GM18873 (cell line): ENCODE data around the gene PIGC.
A peak's percentile ranks its signal among the peaks of the same experiment; 100 is the strongest.

Experiments used
- ATAC-seq: cut with Tn5 transposase; IDR thresholded peaks from one replicate; pipeline ENCODE4 v1.9.1; 2021; ENCODE audit warnings: mild to moderate bottlenecking, moderate library complexity, moderate number of reproducible peaks; ENCODE audit not compliant: unreplicated experiment, low FRiP score

PIGC gene

DNA sequence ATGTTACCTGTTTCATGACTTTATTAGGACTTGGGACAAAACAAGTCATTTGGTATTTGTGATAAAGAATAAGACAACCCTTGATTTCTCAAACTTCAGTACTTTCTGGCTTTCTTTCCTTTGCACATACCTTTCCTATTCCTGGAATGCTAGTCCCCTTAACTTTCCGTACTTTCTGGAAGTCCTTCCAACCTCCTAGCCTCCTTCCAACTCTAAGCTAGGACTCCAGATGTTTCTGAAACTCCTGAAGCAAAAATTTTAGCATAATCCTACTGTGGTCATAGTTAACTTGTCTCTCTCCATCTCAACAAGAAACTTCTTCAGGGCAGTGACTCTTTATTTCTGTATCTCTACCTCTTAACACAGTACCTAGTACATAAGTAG lies 43.2 kb downstream of the PIGC start:
- ATAC-seq, result no peak

- ATAC-seq, result no peak
These were observed 43.8 kb downstream of the PIGC start for GRCh38 chr1:172399756-172400721.

DNA sequence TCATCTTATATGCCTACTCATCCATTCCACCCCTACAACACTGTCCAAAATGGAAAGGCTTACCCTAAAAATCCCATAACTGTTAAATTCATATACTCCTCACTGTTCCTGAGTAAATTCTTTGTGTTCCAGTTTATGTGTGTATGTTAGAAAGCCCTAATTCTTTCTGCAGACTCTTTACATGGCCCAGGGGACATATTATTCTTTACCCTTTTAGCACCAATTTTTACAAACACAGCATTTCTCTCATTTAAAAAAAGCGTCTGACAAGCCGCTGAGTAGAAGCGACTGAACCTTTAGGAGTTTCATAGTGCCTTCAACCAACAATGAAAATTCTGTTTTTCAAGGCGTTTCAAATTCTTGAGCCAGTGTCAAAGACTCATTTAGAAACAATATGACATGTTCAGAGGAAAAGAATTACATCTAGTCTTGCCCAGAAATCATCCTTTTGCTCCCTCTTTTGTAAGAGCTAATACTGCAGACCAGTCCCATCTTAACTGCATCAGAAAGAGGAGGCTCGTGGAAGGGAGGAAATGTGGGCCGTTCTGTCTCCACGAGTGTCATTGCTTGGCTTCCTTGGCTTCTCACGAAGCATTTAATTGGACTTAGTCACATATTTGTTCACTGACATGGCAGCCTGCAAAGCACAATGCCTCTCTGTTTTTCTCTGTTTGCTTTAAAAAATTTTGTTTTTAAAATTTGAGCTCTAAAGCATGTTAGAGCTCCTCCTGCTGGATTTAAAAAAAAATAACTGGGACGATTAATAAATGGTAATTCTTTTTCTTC lies 44.7 kb downstream of the PIGC start:
- no peak for ATAC-seq

DNA sequence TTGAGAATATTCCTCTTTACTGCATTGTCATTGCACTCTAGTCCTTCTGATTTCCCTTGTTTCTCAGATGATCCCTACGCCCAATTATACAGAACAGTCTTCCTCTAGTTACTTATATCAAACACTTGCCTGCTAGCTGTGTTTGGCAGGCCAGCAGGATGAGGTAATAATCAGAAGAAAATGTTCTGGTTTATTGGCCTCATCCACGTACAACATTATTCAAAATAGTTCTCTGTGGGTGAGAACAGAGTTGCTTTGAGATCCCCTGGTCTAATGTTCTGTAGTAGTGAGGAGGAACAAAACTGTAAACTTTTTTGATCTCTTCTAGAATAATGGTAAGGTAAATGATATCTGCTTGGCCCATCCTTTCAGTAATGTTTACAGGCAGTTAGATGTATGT lies 45.7 kb downstream of the PIGC start:
- no peak for ATAC-seq

DNA sequence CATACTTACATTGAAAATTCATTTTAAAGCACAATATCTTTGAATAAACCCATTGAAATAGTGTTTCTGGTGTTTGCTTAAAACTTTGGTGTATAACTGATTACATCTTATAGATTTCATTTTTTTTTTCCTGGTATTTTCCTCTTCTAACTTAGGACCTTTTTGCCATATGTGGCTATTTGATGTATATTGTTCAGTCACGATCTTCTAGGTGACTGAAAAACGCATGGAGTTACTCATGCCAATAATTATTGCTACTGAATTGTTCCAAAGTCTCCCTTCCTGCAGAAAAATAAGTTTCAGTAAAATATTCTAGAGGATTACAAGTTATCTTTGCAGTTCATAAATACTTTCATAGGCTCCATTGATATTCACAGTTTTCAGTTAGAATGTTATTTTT lies 46.2 kb downstream of the PIGC start:
- no peak for ATAC-seq

- ATAC-seq, result no peak
These were observed 46.6 kb downstream of the PIGC start for GRCh38 chr1:172397221-172397620.

GRCh38 chr1:172395576-172395975 lies 48.3 kb downstream of the PIGC start:
- no peak for ATAC-seq

- ATAC-seq, result no peak
These were observed 49.1 kb downstream of the PIGC start for GRCh38 chr1:172394811-172395210.

DNA sequence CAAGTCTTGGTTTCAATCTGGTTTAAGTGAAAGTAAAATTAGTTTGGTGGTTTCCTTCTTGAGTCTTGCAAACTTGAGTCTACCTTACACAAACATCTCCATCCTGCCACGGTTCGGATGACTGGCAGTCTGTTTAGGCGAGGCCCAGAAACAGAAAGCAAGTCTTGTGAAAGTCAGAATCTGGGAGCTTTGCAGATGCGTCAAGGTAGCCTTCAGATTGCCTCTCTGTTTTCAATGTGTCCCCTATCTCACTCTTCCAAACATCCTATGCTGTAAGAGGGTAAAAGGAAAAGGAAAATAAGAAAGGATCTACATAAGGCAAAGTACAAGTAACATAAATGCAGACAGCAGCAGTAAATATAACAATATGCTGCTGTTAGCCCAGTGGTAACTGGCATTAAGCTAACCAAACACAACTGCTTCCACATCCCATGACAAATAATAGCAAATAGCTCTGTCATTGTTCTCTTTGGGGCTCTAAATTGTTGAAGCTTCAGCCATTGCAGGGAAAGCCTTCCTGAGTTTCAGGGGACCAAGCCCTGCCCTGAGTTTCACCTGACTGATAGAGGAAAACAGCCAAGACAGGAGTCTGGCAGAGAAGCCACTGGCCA lies 49.6 kb downstream of the PIGC start:
- peak; percentile 84 for ATAC-seq

GRCh38 chr1:172393354-172393753 lies 50.5 kb downstream of the PIGC start:
- no peak for ATAC-seq

DNA sequence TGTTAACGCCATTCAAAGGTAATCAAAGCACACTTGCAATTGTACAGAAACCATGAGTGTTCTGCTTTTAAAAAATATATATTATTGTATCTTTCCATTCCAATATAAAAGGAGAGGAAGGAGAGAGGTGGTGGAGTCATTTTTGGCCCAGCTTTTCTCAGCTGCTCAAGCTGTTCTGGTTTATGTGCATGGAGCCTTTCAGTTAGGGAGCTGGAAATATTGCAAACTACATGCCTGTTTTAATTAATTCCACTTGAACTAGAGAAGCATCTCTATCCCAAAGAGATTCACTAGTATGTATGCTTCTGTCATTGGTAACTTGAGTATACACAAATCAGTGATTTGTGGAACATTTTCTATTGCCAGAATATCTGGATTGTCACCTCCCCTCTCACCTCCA lies 51.9 kb downstream of the PIGC start:
- ATAC-seq, result no peak
